Esophagus muscularis mucosa (tissue), 4 donors: ENCODE results near the gene AAK1.

Experiments used
- EP300 ChIP-seq: sonication (generic); formaldehyde crosslinking; IDR thresholded peaks from one replicate; pipeline ENCODE4 v1.6.1; 2017; ENCODE audit warnings: antibody characterized with exemption
- POLR2A ChIP-seq: fragments of 450-650 bp; IDR thresholded peaks from one replicate; pipeline ENCODE4 v1.6.1; 2017; ENCODE audit warnings: antibody characterized with exemption, moderate library complexity, mild to moderate bottlenecking, low read depth
- TF ChIP-seq, protein P1 (sequence below), 3 experiments: fragments of 200-600 bp in 2 of 3; fragments of 450-650 bp in 1 of 3; sonication (generic) in 2 of 3; IDR thresholded peaks; one replicate each; pipeline ENCODE4 v1.5.1; 2017 to 2019; ENCODE audit warnings: antibody characterized with exemption in 3 of 3, mild to moderate bottlenecking in 2 of 3, moderate library complexity in 1 of 3

DNA sequence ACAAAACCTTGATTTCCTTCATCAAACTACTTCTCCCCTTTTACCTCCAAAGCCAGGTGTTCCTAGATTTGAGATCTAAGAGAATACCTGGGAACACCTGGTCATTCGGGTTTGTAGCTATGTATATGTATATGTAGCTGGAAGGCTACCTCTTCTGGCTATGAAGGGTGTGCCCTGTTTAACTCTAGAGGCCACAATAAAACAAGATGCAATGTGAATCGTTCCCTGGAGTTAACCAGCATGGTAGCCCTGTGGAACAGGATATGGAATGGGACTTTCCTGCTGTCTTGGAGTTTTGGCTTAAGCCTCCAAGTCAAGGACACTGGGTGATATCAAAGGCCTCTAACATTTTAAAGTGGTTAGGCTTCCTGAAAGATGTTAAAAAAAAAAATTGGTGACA lies 188.6 kb downstream of the AAK1 start:
- TF ChIP-seq, protein P1, sequence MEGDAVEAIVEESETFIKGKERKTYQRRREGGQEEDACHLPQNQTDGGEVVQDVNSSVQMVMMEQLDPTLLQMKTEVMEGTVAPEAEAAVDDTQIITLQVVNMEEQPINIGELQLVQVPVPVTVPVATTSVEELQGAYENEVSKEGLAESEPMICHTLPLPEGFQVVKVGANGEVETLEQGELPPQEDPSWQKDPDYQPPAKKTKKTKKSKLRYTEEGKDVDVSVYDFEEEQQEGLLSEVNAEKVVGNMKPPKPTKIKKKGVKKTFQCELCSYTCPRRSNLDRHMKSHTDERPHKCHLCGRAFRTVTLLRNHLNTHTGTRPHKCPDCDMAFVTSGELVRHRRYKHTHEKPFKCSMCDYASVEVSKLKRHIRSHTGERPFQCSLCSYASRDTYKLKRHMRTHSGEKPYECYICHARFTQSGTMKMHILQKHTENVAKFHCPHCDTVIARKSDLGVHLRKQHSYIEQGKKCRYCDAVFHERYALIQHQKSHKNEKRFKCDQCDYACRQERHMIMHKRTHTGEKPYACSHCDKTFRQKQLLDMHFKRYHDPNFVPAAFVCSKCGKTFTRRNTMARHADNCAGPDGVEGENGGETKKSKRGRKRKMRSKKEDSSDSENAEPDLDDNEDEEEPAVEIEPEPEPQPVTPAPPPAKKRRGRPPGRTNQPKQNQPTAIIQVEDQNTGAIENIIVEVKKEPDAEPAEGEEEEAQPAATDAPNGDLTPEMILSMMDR (IDR thresholded peaks at IDR 0.05) = no peak
- TF ChIP-seq POLR2A = no peak
- TF ChIP-seq EP300 = no peak
